Activated naive CD4-positive, alpha-beta T cell treated with anti-CD3 and anti-CD28 coated beads, Interleukin-2, amount 50 U/mL, for 24 hours (primary cell): ENCODE measurements around the gene SLC23A2.
A peak's percentile ranks its signal among the peaks of the same experiment; 100 is the strongest.

Source experiments
- H3K27ac Mint-ChIP-seq: one replicate; pipeline ENCODE4 v1.8.0; 2021; ENCODE audit warnings: mild to moderate bottlenecking, mixed read lengths
- H3K27me3 Mint-ChIP-seq: one replicate; pipeline ENCODE4 v1.8.0; 2021; ENCODE audit warnings: mixed read lengths
- H3K36me3 Mint-ChIP-seq: one replicate; pipeline ENCODE4 v1.8.0; 2021; ENCODE audit warnings: mixed read lengths
- H3K4me1 Mint-ChIP-seq: one replicate; pipeline ENCODE4 v1.8.0; 2021; ENCODE audit warnings: mixed read lengths
- H3K4me3 Mint-ChIP-seq: one replicate; pipeline ENCODE4 v1.8.0; 2021; ENCODE audit warnings: mild to moderate bottlenecking, mixed read lengths
- H3K9me3 Mint-ChIP-seq: one replicate; pipeline ENCODE4 v1.8.0; 2021; ENCODE audit warnings: mixed read lengths

The SLC23A2 gene

GRCh38 chr20:4912380-4913142 is 88.7 kb downstream of the SLC23A2 start:
- no peak overlapping the region for H3K4me3 Mint-ChIP-seq

GRCh38 chr20:4910951-4911350 is 90.4 kb downstream of the SLC23A2 start:
- Mint-ChIP-seq H3K4me1 (peaks cover 5% of the 10 kb centered on the region), H3K27ac (no peak overlapping the region), H3K9me3 (no peaks in the 10 kb centered on the region), H3K27me3 (no peaks in the 10 kb centered on the region), H3K4me3 (no peak overlapping the region), H3K36me3 (peaks cover 15% of the 10 kb centered on the region)

More at GRCh38 chr20:4912380-4913142, 88.7 kb downstream of the SLC23A2 start:
- Mint-ChIP-seq H3K27me3 (no peaks in the 10 kb centered on the region), H3K36me3 (peaks cover 15% of the 10 kb centered on the region), H3K9me3 (no peaks in the 10 kb centered on the region), H3K4me1 (peaks cover 10% of the 10 kb centered on the region), H3K27ac (no peak overlapping the region)

GRCh38 chr20:4905613-4906012 is 95.7 kb downstream of the SLC23A2 start:
- Mint-ChIP-seq H3K4me3 (no peak overlapping the region), H3K9me3 (no peaks in the 10 kb centered on the region), H3K36me3 (peaks cover 15% of the 10 kb centered on the region), H3K27me3 (no peaks in the 10 kb centered on the region), H3K27ac (no peak overlapping the region), H3K4me1 (peaks cover 5% of the 10 kb centered on the region)

GRCh38 chr20:4905195-4905594 is 96.1 kb downstream of the SLC23A2 start:
- Mint-ChIP-seq H3K9me3 (no peaks in the 10 kb centered on the region), H3K4me1 (peaks cover 5% of the 10 kb centered on the region), H3K4me3 (no peak overlapping the region), H3K27ac (no peak overlapping the region), H3K27me3 (no peaks in the 10 kb centered on the region), H3K36me3 (peaks cover 15% of the 10 kb centered on the region)

- H3K27ac Mint-ChIP-seq = no peak overlapping the region
- H3K36me3 Mint-ChIP-seq = peaks cover 18% of the 10 kb centered on the region
- H3K9me3 Mint-ChIP-seq = no peaks in the 10 kb centered on the region
- H3K27me3 Mint-ChIP-seq = no peaks in the 10 kb centered on the region
- peaks cover 5% of the 10 kb centered on the region for H3K4me1 Mint-ChIP-seq
- no peak overlapping the region for H3K4me3 Mint-ChIP-seq
Measured at GRCh38 chr20:4904127-4904860, 97.0 kb downstream of the SLC23A2 start.

GRCh38 chr20:4902788-4903187 is 98.5 kb downstream of the SLC23A2 start:
- Mint-ChIP-seq H3K27me3 (no peaks in the 10 kb centered on the region), H3K4me1 (peaks cover 2% of the 10 kb centered on the region), H3K4me3 (no peak overlapping the region), H3K36me3 (peaks cover 11% of the 10 kb centered on the region), H3K9me3 (no peaks in the 10 kb centered on the region), H3K27ac (no peak overlapping the region)

GRCh38 chr20:4901031-4901818 is 100.1 kb downstream of the SLC23A2 start:
- H3K9me3 Mint-ChIP-seq = no peaks in the 10 kb centered on the region
- no peak overlapping the region for H3K27ac Mint-ChIP-seq
- H3K36me3 Mint-ChIP-seq = peaks cover 9% of the 10 kb centered on the region

GRCh38 chr20:4898282-4899244 is 102.7 kb downstream of the SLC23A2 start:
- Mint-ChIP-seq H3K36me3 (peaks cover 6% of the 10 kb centered on the region), H3K4me3 (no peak overlapping the region), H3K27ac (no peak overlapping the region), H3K27me3 (no peaks in the 10 kb centered on the region), H3K4me1 (no peaks in the 10 kb centered on the region), H3K9me3 (no peaks in the 10 kb centered on the region)

More at GRCh38 chr20:4901031-4901818, 100.1 kb downstream of the SLC23A2 start:
- Mint-ChIP-seq H3K4me1 (no peaks in the 10 kb centered on the region), H3K27me3 (no peaks in the 10 kb centered on the region), H3K4me3 (no peak overlapping the region)

GRCh38 chr20:4897600-4897999 is 103.7 kb downstream of the SLC23A2 start:
- Mint-ChIP-seq H3K27ac (no peak overlapping the region), H3K36me3 (peaks cover 6% of the 10 kb centered on the region), H3K4me3 (no peak overlapping the region), H3K27me3 (no peaks in the 10 kb centered on the region), H3K9me3 (no peaks in the 10 kb centered on the region), H3K4me1 (no peaks in the 10 kb centered on the region)

GRCh38 chr20:4896971-4897497 is 104.3 kb downstream of the SLC23A2 start:
- Mint-ChIP-seq H3K4me3 (no peak overlapping the region), H3K27me3 (no peaks in the 10 kb centered on the region), H3K4me1 (no peaks in the 10 kb centered on the region), H3K9me3 (no peaks in the 10 kb centered on the region), H3K27ac (no peak overlapping the region), H3K36me3 (peaks cover 6% of the 10 kb centered on the region)

- Mint-ChIP-seq H3K36me3 (peaks cover 3% of the 10 kb centered on the region), H3K27me3 (no peaks in the 10 kb centered on the region), H3K27ac (no peak overlapping the region), H3K4me3 (no peak overlapping the region), H3K4me1 (no peaks in the 10 kb centered on the region), H3K9me3 (no peaks in the 10 kb centered on the region)
Measured at GRCh38 chr20:4896119-4896702, 105.1 kb downstream of the SLC23A2 start.

- no peaks in the 10 kb centered on the region for H3K9me3 Mint-ChIP-seq
- no peaks in the 10 kb centered on the region for H3K4me1 Mint-ChIP-seq
- peaks cover 3% of the 10 kb centered on the region for H3K36me3 Mint-ChIP-seq
- H3K27me3 Mint-ChIP-seq = no peaks in the 10 kb centered on the region
- H3K27ac Mint-ChIP-seq = peak overlapping the region; percentile 38
- no peak overlapping the region for H3K4me3 Mint-ChIP-seq
Measured at GRCh38 chr20:4894981-4895381, 106.3 kb downstream of the SLC23A2 start.

- Mint-ChIP-seq H3K36me3 (peaks cover 3% of the 10 kb centered on the region), H3K4me1 (no peaks in the 10 kb centered on the region), H3K4me3 (no peak overlapping the region), H3K9me3 (no peaks in the 10 kb centered on the region), H3K27ac (no peak overlapping the region), H3K27me3 (no peaks in the 10 kb centered on the region)
Measured at GRCh38 chr20:4894409-4894808, 106.9 kb downstream of the SLC23A2 start.

- no peaks in the 10 kb centered on the region for H3K27me3 Mint-ChIP-seq
- peaks cover 3% of the 10 kb centered on the region for H3K36me3 Mint-ChIP-seq
- H3K9me3 Mint-ChIP-seq = no peaks in the 10 kb centered on the region
- H3K4me1 Mint-ChIP-seq = no peaks in the 10 kb centered on the region
- no peak overlapping the region for H3K4me3 Mint-ChIP-seq
- no peak overlapping the region for H3K27ac Mint-ChIP-seq
Measured at GRCh38 chr20:4893709-4894108, 107.6 kb downstream of the SLC23A2 start.
